H9 (cell line): Measurements from ENCODE around the gene ITGBL1. TPM values are rescaled to one million over a fixed set of nuclear protein-coding genes. Genes with fewer than 3 reads are reported as not detected.

ENCODE experiments used
- DNase-seq: peaks from one replicate; pipeline ENCODE4 v3.0.0-alpha.2; 2017
- H2AFZ ChIP-seq: one replicate; pipeline ENCODE4 v1.6.1; 2013; ENCODE audit warnings: mild to moderate bottlenecking, low read length, control low read depth, moderate library complexity
- H2AK5ac ChIP-seq: 2 replicates; pipeline ENCODE4 v1.6.1; 2013; ENCODE audit warnings: low read length, control low read depth, mixed read lengths; ENCODE audit not compliant: insufficient read length
- H2BK120ac ChIP-seq: one replicate; pipeline ENCODE4 v1.6.1; 2013; ENCODE audit warnings: low read depth, mild to moderate bottlenecking, low read length, control low read depth, inconsistent platforms; ENCODE audit not compliant: poor library complexity, severe bottlenecking
- H2BK12ac ChIP-seq: 2 replicates; pipeline ENCODE4 v1.6.1; 2013; ENCODE audit warnings: low read length, control low read depth, mixed read lengths, low read depth; ENCODE audit not compliant: insufficient read length
- H2BK15ac ChIP-seq: 2 replicates; pipeline ENCODE4 v1.6.1; 2013; ENCODE audit warnings: low read depth, low read length, control low read depth
- H2BK20ac ChIP-seq: one replicate; pipeline ENCODE4 v1.6.1; 2013; ENCODE audit warnings: low read depth, mild to moderate bottlenecking, low read length, control low read depth, inconsistent platforms; ENCODE audit not compliant: poor library complexity, severe bottlenecking
- H2BK5ac ChIP-seq: 2 replicates; pipeline ENCODE4 v1.6.1; 2013; ENCODE audit warnings: low read length, control low read depth, mixed read lengths; ENCODE audit not compliant: insufficient read length
- H3K14ac ChIP-seq: 2 replicates; pipeline ENCODE4 v1.6.1; 2013; ENCODE audit warnings: low read length, control low read depth; ENCODE audit not compliant: insufficient read depth
- H3K18ac ChIP-seq: 2 replicates; pipeline ENCODE4 v1.6.1; 2013; ENCODE audit warnings: low read depth, mild to moderate bottlenecking, mixed read lengths, low read length, control low read depth; ENCODE audit not compliant: insufficient read length
- H3K23ac ChIP-seq: 2 replicates; pipeline ENCODE4 v1.6.1; 2013; ENCODE audit warnings: low read length, control low read depth, mixed read lengths, low read depth; ENCODE audit not compliant: insufficient read length
- H3K23me2 ChIP-seq: 2 replicates; pipeline ENCODE4 v1.6.1; 2013; ENCODE audit warnings: low read depth, mild to moderate bottlenecking, mixed read lengths, low read length, control low read depth; ENCODE audit not compliant: insufficient read length, poor library complexity, severe bottlenecking
- H3K27ac ChIP-seq: 2 replicates; pipeline ENCODE4 v1.5.1; 2013; ENCODE audit warnings: low read length, control low read depth, mixed read lengths, low read depth; ENCODE audit not compliant: insufficient read length
- H3K27me3 ChIP-seq: 2 replicates; pipeline ENCODE4 v1.6.1; 2013; ENCODE audit warnings: low read length, control low read depth, inconsistent platforms; ENCODE audit not compliant: insufficient read depth
- H3K4ac ChIP-seq: 2 replicates; pipeline ENCODE4 v1.6.1; 2013; ENCODE audit warnings: low read depth, mild to moderate bottlenecking, control low read depth, inconsistent platforms, low read length, moderate library complexity
- H3K4me1 ChIP-seq: 2 replicates; pipeline ENCODE4 v1.6.1; 2013; ENCODE audit warnings: low read length, control low read depth, inconsistent platforms; ENCODE audit not compliant: insufficient read depth
- H3K4me2 ChIP-seq: 2 replicates; pipeline ENCODE4 v1.6.1; 2013; ENCODE audit warnings: low read length, control low read depth, mixed read lengths; ENCODE audit not compliant: insufficient read length, insufficient read depth
- H3K56ac ChIP-seq: 2 replicates; pipeline ENCODE4 v1.6.1; 2013; ENCODE audit warnings: low read depth, mild to moderate bottlenecking, mixed read lengths, low read length, control low read depth; ENCODE audit not compliant: insufficient read length
- H3K79me1 ChIP-seq: 2 replicates; pipeline ENCODE4 v1.6.1; 2013; ENCODE audit warnings: low read depth, mild to moderate bottlenecking, moderate library complexity, low read length, control low read depth, inconsistent platforms; ENCODE audit not compliant: insufficient read depth, poor library complexity, severe bottlenecking
- H3K79me2 ChIP-seq: 2 replicates; pipeline ENCODE4 v1.6.1; 2013; ENCODE audit warnings: low read length, control low read depth, inconsistent platforms; ENCODE audit not compliant: insufficient read depth
- H3K9ac ChIP-seq: 2 replicates; pipeline ENCODE4 v1.6.1; 2013; ENCODE audit warnings: low read length, control low read depth, mixed read lengths; ENCODE audit not compliant: insufficient read length; ENCODE audit errors: extremely low read depth
- H3K9me3 ChIP-seq: one replicate; pipeline ENCODE4 v1.6.1; 2013; ENCODE audit warnings: low read depth, low read length, inconsistent platforms; ENCODE audit not compliant: control insufficient read depth
- H3T11ph ChIP-seq: one replicate; pipeline ENCODE4 v1.6.1; 2013; ENCODE audit warnings: mild to moderate bottlenecking, low read length, control low read depth, inconsistent platforms
- H4K20me1 ChIP-seq: one replicate; pipeline ENCODE4 v1.6.1; 2013; ENCODE audit not compliant: control insufficient read depth, insufficient read length, insufficient read depth
- H4K5ac ChIP-seq: 2 replicates; pipeline ENCODE4 v1.6.1; 2013; ENCODE audit warnings: low read depth, mild to moderate bottlenecking, mixed read lengths, low read length, control low read depth; ENCODE audit not compliant: insufficient read length
- H4K8ac ChIP-seq: replicated peaks from 2 replicates; pipeline ENCODE4 v1.6.1; 2013; ENCODE audit warnings: low read length, control low read depth, mixed read lengths, low read depth; ENCODE audit not compliant: insufficient read length
- H4K91ac ChIP-seq: 2 replicates; pipeline ENCODE4 v1.6.1; 2013; ENCODE audit warnings: low read depth, mild to moderate bottlenecking, moderate library complexity, mixed read lengths, low read length, control low read depth; ENCODE audit not compliant: insufficient read length
- H3K27ac Mint-ChIP-seq, 3 experiments: 2 replicates in 2 of 3; 3 replicates in 1 of 3; pipeline ENCODE4 v1.8.0; 2020 to 2021; ENCODE audit warnings: mixed read lengths in 3 of 3, mild to moderate bottlenecking in 1 of 3, moderate library complexity in 1 of 3
- H3K27me3 Mint-ChIP-seq: 2 replicates; pipeline ENCODE4 v1.8.0; 2021; ENCODE audit warnings: low read depth, mild to moderate bottlenecking, moderate library complexity, mixed read lengths
- H3K36me3 Mint-ChIP-seq, 3 experiments: 2 replicates in 2 of 3; 3 replicates in 1 of 3; pipeline ENCODE4 v1.8.0; 2020 to 2021; ENCODE audit warnings: low read depth in 3 of 3, mixed read lengths in 3 of 3; ENCODE audit not compliant: insufficient read depth in 1 of 3
- H3K4me1 Mint-ChIP-seq, 2 experiments: 2 replicates each; pipeline ENCODE4 v1.8.0; 2020; ENCODE audit warnings: mixed read lengths in 2 of 2
- H3K4me3 Mint-ChIP-seq, 2 experiments: 2 replicates in 1 of 2; 3 replicates in 1 of 2; pipeline ENCODE4 v1.8.0; 2020 to 2021; ENCODE audit warnings: mild to moderate bottlenecking in 2 of 2, mixed read lengths in 2 of 2, moderate library complexity in 1 of 2
- H3K9me3 Mint-ChIP-seq, 2 experiments: 2 replicates in 1 of 2; 3 replicates in 1 of 2; pipeline ENCODE4 v1.8.0; 2020; ENCODE audit warnings: mild to moderate bottlenecking in 2 of 2, mixed read lengths in 2 of 2, moderate library complexity in 1 of 2
- WGBS: extraction: QIAGEN DNeasy Blood & Tissue Kit; methylation state at CpG from one replicate; pipeline ENCODE4 v1.1.7; 2013; ENCODE audit warnings: missing lambda C conversion rate, low lambda C conversion rate, mixed read lengths; ENCODE audit not compliant: insufficient read length; ENCODE audit errors: extremely low coverage; 5-methylcytosine and 5-hydroxymethylcytosine counted together
- total RNA-seq: library from RNA; stranded (reverse); gene quantifications from 2 replicates; pipeline ENCODE4 v1.2.1, GENCODE V29; 2021
- TF ChIP-seq, protein P1 (sequence below): fragments of 200-600 bp; sonication (generic); conservative IDR thresholded peaks from 3 replicates; pipeline ENCODE4 v1.8.0; 2021; ENCODE audit warnings: antibody characterized with exemption, mild to moderate bottlenecking

Gene ITGBL1
- total RNA-seq, 1 experiment from 2014 or later: not detected

DNA sequence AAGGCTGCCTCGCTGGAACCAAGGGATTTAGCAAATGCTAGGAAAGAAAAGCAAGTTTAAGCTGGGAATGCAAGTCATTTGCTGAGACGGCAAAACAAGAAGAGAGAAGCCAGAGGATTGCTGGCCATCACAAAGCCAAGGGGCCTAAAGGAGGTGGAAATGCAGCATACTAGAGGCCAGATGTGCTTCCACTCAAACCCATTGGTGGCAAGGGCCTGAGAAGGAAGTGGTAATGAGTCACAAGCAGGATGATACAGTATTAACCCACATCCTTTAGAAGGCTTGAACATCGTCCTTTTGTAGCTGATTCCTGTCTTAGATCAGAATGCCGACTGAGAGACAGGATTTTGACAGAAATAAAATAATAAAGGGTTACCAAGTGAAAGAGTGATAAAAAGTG is 68.2 kb downstream of the ITGBL1 start:
- Mint-ChIP-seq H3K27me3 (no peaks in the 10 kb centered on the region), H3K27ac (peak overlapping the region in 2 of 3 experiments; percentile 4 to 47; a peak in 2 of 7 replicates), H3K4me3 (no peak overlapping the region), H3K36me3 (no peaks in the 10 kb centered on the region), H3K4me1 (peaks cover 11 to 13% of the 10 kb centered on the region in 2 experiments), H3K9me3 (no peaks in the 10 kb centered on the region)
- Histone ChIP-seq H2BK12ac (no peak overlapping the region), H3K79me2 (no peaks in the 10 kb centered on the region), H3K9me3 (no peaks in the 10 kb centered on the region), H3T11ph (no peak overlapping the region), H3K14ac (no peak overlapping the region), H3K23ac (no peak overlapping the region), H2BK120ac (no peak overlapping the region), H3K27me3 (no peaks in the 10 kb centered on the region), H3K56ac (no peak overlapping the region), H3K18ac (no peak overlapping the region), H2BK15ac (no peak overlapping the region), H3K79me1 (no peaks in the 10 kb centered on the region), H3K27ac (no peak overlapping the region), H3K4me2 (no peak overlapping the region), H2BK5ac (no peak overlapping the region), H4K91ac (no peak overlapping the region), H4K8ac (no peak overlapping the region), H2AK5ac (no peak overlapping the region), H2BK20ac (no peak overlapping the region), H4K20me1 (no peaks in the 10 kb centered on the region), H3K23me2 (no peaks in the 10 kb centered on the region), H2AFZ (no peak overlapping the region), H4K5ac (no peak overlapping the region), H3K4ac (no peak overlapping the region), H3K9ac (no peak overlapping the region), H3K4me1 (peaks cover 3% of the 10 kb centered on the region; the same call in 1 of the 2 replicates)
- no CpG with 5 or more reads among the region's 4 CpGs for WGBS
- TF ChIP-seq, protein P1, sequence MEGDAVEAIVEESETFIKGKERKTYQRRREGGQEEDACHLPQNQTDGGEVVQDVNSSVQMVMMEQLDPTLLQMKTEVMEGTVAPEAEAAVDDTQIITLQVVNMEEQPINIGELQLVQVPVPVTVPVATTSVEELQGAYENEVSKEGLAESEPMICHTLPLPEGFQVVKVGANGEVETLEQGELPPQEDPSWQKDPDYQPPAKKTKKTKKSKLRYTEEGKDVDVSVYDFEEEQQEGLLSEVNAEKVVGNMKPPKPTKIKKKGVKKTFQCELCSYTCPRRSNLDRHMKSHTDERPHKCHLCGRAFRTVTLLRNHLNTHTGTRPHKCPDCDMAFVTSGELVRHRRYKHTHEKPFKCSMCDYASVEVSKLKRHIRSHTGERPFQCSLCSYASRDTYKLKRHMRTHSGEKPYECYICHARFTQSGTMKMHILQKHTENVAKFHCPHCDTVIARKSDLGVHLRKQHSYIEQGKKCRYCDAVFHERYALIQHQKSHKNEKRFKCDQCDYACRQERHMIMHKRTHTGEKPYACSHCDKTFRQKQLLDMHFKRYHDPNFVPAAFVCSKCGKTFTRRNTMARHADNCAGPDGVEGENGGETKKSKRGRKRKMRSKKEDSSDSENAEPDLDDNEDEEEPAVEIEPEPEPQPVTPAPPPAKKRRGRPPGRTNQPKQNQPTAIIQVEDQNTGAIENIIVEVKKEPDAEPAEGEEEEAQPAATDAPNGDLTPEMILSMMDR: no peak
- no peak for DNase-seq
